Stimulated activated CD8-positive, alpha-beta memory T cell treated with anti-CD3 and anti-CD28 coated beads, Interleukin-4, amount 100 ng/mL, for 4 hours (primary cell): Measurements from ENCODE around the gene NLGN1.
"Not testable (repeated sequence)": the region's sequence is repeated elsewhere in the genome, so short reads cannot be mapped to it uniquely, and the experiment has no call there.

Experiments
- DNase-seq, 2 donors: peaks; one replicate each; pipeline ENCODE4 v3.0.0-alpha.2; 2020; ENCODE audit warnings: low read depth in 2 of 2, low spot score in 1 of 2

NLGN1 gene

GRCh38 chr3:174204765-174205164 lies 807.2 kb downstream of the NLGN1 start:
- no peak for DNase-seq

GRCh38 chr3:174206607-174207192 lies 809.2 kb downstream of the NLGN1 start:
- no peak for DNase-seq

GRCh38 chr3:174208161-174208560 lies 810.6 kb downstream of the NLGN1 start:
- no peak for DNase-seq

GRCh38 chr3:174211896-174212295 lies 814.4 kb downstream of the NLGN1 start:
- DNase-seq, result not testable (repeated sequence)

- DNase-seq, result no peak
Measured at GRCh38 chr3:174215456-174215855, 817.9 kb downstream of the NLGN1 start.

GRCh38 chr3:174216019-174216418 lies 818.5 kb downstream of the NLGN1 start:
- no peak for DNase-seq

- no peak for DNase-seq
Measured at GRCh38 chr3:174216946-174217718, 819.6 kb downstream of the NLGN1 start.

- no peak for DNase-seq
Measured at GRCh38 chr3:174218016-174218415, 820.5 kb downstream of the NLGN1 start.

GRCh38 chr3:174219738-174220137 lies 822.2 kb downstream of the NLGN1 start:
- no peak for DNase-seq

GRCh38 chr3:174220775-174221554 lies 823.4 kb downstream of the NLGN1 start:
- DNase-seq, result no peak

GRCh38 chr3:174223042-174223441 lies 825.5 kb downstream of the NLGN1 start:
- no peak for DNase-seq

GRCh38 chr3:174223626-174224025 lies 826.1 kb downstream of the NLGN1 start:
- no peak for DNase-seq

GRCh38 chr3:174229916-174230315 lies 832.4 kb downstream of the NLGN1 start:
- no peak for DNase-seq

GRCh38 chr3:174232028-174232657 lies 834.6 kb downstream of the NLGN1 start:
- not testable (repeated sequence) for DNase-seq

GRCh38 chr3:174232658-174233429 lies 835.3 kb downstream of the NLGN1 start:
- no peak for DNase-seq

GRCh38 chr3:174233511-174233910 lies 836.0 kb downstream of the NLGN1 start:
- DNase-seq, result no peak

- DNase-seq, result no peak
Measured at GRCh38 chr3:174242311-174243041, 844.9 kb downstream of the NLGN1 start.

- DNase-seq, result no peak
Measured at GRCh38 chr3:174243171-174243570, 845.6 kb downstream of the NLGN1 start.

- no peak for DNase-seq
Measured at GRCh38 chr3:174247687-174248152, 850.2 kb downstream of the NLGN1 start.

GRCh38 chr3:174251681-174252080 lies 854.1 kb downstream of the NLGN1 start:
- no peak for DNase-seq
